Mammary epithelial cell (primary cell): Measurements from ENCODE around the gene LGSN.
"Not testable (repeated sequence)": the region's sequence is repeated elsewhere in the genome, so short reads cannot be mapped to it uniquely, and the experiment has no call there.

Experiments
- CTCF ChIP-seq, 2 donors: IDR thresholded peaks in 1 of 2; conservative IDR thresholded peaks in 1 of 2; 2 replicates each; pipeline ENCODE4 v1.5.1; 2011 to 2012; ENCODE audit warnings: inconsistent platforms in 2 of 2, low read length in 2 of 2, mild to moderate bottlenecking in 2 of 2, control low read depth in 1 of 2, low read depth in 1 of 2; ENCODE audit not compliant: insufficient read depth in 1 of 2; ENCODE audit errors: extremely low read depth in 1 of 2
- EZH2 ChIP-seq: IDR thresholded peaks from 2 replicates; pipeline ENCODE4 v1.6.1; 2012; ENCODE audit warnings: low read length, inconsistent platforms, borderline replicate concordance

- TF ChIP-seq CTCF (conservative IDR thresholded peaks at IDR 0.05 in 1 of 2, IDR thresholded peaks at IDR 0.05 in 1 of 2; ENCODE audit: extremely low read depth in 1 of 2, insufficient read depth in 1 of 2, low read depth in 1 of 2, low read length in 2 of 2); EZH2: not testable (repeated sequence)
Measured at GRCh38 chr6:63227928-63228894, 91.6 kb downstream of the LGSN start.
